Measurements from ENCODE around the gene IL1RAP. TPM values are rescaled to one million over a fixed set of nuclear protein-coding genes. Genes with fewer than 3 reads are reported as not detected.

The IL1RAP gene
- total and polyA plus RNA-seq, 10 donors, result 1.1 to 47.4 (median 24.6) TPM

DNA sequence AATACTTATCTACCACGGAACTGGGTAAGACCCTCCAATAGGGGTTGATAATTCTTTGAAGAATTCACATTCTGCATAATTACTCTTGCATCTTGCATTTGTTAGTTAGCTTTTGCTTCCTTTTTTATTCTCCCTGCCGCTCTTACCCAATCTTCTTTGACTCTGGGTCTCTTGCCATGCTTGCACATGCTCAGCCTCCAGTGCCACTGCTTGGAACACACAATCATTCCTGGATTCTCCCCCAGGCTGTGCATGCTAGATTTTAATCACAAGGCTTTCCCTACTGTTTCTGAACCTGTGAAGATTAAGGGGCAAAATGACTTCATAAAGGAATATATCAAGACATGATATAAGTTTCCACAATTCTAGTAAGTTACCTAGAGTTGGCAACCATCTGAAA lies 133.1 kb downstream of the IL1RAP start:
- Histone ChIP-seq H3K27ac (no peak overlapping the region), H3K4me1 (no peaks in the 10 kb centered on the region), H3K4me3 (no peak overlapping the region), H3K9me3 (no peaks in the 10 kb centered on the region), H3K27me3 (replicated peaks in 1 of 7) (no peaks in the 10 kb centered on the region), H3K36me3 (peaks cover 0 to 35% (median 0%) of the 10 kb centered on the region in 6 donors)
- intact Hi-C loops (cut with DNase I; ENCODE audit: low total_unique reads), result no loop called here
- TF ChIP-seq POLR2A (IDR thresholded peaks at IDR 0.05), result no peak
- TF ChIP-seq, protein P1, sequence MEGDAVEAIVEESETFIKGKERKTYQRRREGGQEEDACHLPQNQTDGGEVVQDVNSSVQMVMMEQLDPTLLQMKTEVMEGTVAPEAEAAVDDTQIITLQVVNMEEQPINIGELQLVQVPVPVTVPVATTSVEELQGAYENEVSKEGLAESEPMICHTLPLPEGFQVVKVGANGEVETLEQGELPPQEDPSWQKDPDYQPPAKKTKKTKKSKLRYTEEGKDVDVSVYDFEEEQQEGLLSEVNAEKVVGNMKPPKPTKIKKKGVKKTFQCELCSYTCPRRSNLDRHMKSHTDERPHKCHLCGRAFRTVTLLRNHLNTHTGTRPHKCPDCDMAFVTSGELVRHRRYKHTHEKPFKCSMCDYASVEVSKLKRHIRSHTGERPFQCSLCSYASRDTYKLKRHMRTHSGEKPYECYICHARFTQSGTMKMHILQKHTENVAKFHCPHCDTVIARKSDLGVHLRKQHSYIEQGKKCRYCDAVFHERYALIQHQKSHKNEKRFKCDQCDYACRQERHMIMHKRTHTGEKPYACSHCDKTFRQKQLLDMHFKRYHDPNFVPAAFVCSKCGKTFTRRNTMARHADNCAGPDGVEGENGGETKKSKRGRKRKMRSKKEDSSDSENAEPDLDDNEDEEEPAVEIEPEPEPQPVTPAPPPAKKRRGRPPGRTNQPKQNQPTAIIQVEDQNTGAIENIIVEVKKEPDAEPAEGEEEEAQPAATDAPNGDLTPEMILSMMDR (IDR thresholded peaks at IDR 0.05 in 8 of 11, conservative IDR thresholded peaks at IDR 0.05 in 3 of 11), result no peak
- no peak for TF ChIP-seq POLR2AphosphoS5 (IDR thresholded peaks at IDR 0.05)
- no peak for DNase-seq
- 73 to 98% (median 88%) methylated on average over 2 of the region's 2 CpGs for WGBS, 5 donors

DNA sequence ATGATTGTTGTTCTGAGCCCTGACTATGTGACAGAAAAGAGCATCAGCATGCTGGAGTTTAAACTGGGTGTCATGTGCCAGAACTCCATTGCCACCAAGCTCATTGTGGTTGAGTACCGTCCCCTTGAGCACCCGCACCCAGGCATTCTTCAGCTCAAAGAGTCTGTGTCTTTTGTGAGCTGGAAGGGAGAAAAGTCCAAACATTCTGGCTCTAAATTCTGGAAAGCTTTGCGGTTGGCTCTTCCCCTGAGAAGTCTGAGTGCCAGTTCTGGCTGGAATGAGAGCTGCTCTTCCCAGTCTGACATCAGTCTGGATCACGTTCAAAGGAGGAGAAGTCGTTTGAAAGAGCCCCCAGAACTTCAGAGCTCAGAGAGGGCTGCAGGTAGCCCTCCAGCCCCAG lies 142.0 kb downstream of the IL1RAP start:
- intact Hi-C loops (cut with DNase I; ENCODE audit: low total_unique reads), result no loop called here
- no peak for DNase-seq
- WGBS, 5 donors, result 76 to 95% (median 84%) methylated on average over 5 of the region's 5 CpGs
- H3K27me3 ChIP-seq (replicated peaks in 1 of 7), result no peaks in the 10 kb centered on the region
- no peaks in the 10 kb centered on the region for H3K4me1 ChIP-seq
- H3K27ac ChIP-seq, result no peak overlapping the region
- no peaks in the 10 kb centered on the region for H3K9me3 ChIP-seq
- no peaks in the 10 kb centered on the region for H3K36me3 ChIP-seq
- TF ChIP-seq, protein P1 (IDR thresholded peaks at IDR 0.05 in 8 of 11, conservative IDR thresholded peaks at IDR 0.05 in 3 of 11), result no peak
- TF ChIP-seq POLR2A (IDR thresholded peaks at IDR 0.05), result no peak
- no peak for TF ChIP-seq POLR2AphosphoS5 (IDR thresholded peaks at IDR 0.05)
- H3K4me3 ChIP-seq, result no peak overlapping the region

DNA sequence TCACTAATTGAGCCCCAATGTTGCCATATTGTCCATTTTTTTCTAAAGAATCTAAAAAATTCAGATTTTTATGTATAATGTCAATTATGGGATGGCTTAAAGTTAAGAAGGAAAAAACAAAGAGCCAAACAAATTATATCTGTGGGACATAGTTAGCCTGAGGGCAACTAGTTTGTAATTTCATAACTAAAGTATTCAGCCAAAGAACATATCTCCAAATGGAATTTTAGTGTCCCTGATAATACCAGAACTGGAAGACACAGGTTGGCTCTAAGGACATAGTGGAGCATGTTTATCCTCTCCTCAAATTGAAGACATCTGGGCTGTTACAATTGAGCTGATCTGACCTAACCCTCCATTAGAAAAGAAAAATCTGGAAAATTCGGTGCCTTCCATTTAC lies 144.2 kb downstream of the IL1RAP start:
- no peak overlapping the region for H3K27ac ChIP-seq
- no peaks in the 10 kb centered on the region for H3K4me1 ChIP-seq
- no peak for DNase-seq
- intact Hi-C loops (cut with DNase I; ENCODE audit: low total_unique reads), result no loop called here
- no peak overlapping the region for H3K4me3 ChIP-seq
- no peaks in the 10 kb centered on the region for H3K9me3 ChIP-seq
- WGBS, 5 donors, result 78 to 100% (median 90%) methylated on average over 1 of the region's 1 CpG
- TF ChIP-seq POLR2AphosphoS5 (IDR thresholded peaks at IDR 0.05) (no peak), POLR2A (IDR thresholded peaks at IDR 0.05) (no peak)
- TF ChIP-seq, protein P1 (IDR thresholded peaks at IDR 0.05 in 8 of 11, conservative IDR thresholded peaks at IDR 0.05 in 3 of 11), result no peak
- H3K27me3 ChIP-seq (replicated peaks in 1 of 7), result no peaks in the 10 kb centered on the region
- no peaks in the 10 kb centered on the region for H3K36me3 ChIP-seq

DNA sequence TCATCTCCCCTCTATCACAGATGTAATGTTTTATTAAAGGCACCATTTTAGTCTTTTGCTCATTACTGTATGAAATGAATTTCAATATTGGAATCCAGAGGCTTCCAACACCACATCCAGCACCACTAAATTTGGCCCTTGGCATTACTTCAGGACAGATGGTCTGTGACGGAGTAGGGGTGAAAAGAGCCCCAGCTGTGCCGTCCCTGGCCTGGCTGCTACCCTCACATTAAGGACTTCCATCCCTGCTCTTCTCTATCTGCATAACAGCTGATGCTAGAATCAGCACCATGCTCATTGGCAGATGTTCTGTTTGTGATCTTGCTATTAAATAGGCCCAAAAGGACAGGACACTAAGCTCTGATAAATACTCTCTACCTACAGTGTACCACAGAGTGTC lies 152.9 kb downstream of the IL1RAP start:
- 81 to 97% (median 88%) methylated on average over 2 of the region's 2 CpGs for WGBS, 5 donors
- no peaks in the 10 kb centered on the region for H3K36me3 ChIP-seq
- no peak for TF ChIP-seq POLR2AphosphoS5 (IDR thresholded peaks at IDR 0.05)
- TF ChIP-seq, protein P1 (IDR thresholded peaks at IDR 0.05 in 8 of 11, conservative IDR thresholded peaks at IDR 0.05 in 3 of 11), result no peak
- no peak for TF ChIP-seq POLR2A (IDR thresholded peaks at IDR 0.05)
- no peak for DNase-seq
- H3K4me3 ChIP-seq, result no peak overlapping the region
- H3K27me3 ChIP-seq (replicated peaks in 1 of 7), result no peaks in the 10 kb centered on the region
- no peak overlapping the region for H3K27ac ChIP-seq
- no peaks in the 10 kb centered on the region for H3K4me1 ChIP-seq
- H3K9me3 ChIP-seq, result no peaks in the 10 kb centered on the region
- intact Hi-C loops (cut with DNase I; ENCODE audit: low total_unique reads), result no loop called here

Measured in spleen (tissue), 11 donors.